NCI-H2171 (cell line): ENCODE data around the gene PLEK.
"Not testable (repeated sequence)": the region's sequence is repeated elsewhere in the genome, so short reads cannot be mapped to it uniquely, and the experiment has no call there.

ENCODE experiments used
- DNase-seq: peaks from one replicate; lab custom pipeline; 2025; lab: John Stamatoyannopoulos, UW

The PLEK gene

GRCh38 chr2:68365087-68365486 lies at the start of gene PLEK:
Gene PLEK, plus strand, starts transcription at chr2:68365282. Its CDS starts 70 bp downstream, at chr2:68365352.
- DNase-seq = no peak

GRCh38 chr2:68316111-68316510 lies 49.0 kb upstream of the PLEK start:
- no peak for DNase-seq

GRCh38 chr2:68317971-68318913 lies 46.8 kb upstream of the PLEK start:
- no peak for DNase-seq

GRCh38 chr2:68318914-68319397 lies 46.1 kb upstream of the PLEK start:
- no peak for DNase-seq

GRCh38 chr2:68319398-68320117 lies 45.5 kb upstream of the PLEK start, which contains the start of gene CNRIP1:
Gene CNRIP1, minus strand, starts transcription at chr2:68319949. Its CDS starts 549 bp downstream, at chr2:68319400.
- peak; percentile 71 for DNase-seq

- DNase-seq = peak; percentile 77
These were observed 44.9 kb upstream of the PLEK start for GRCh38 chr2:68320118-68320641.

GRCh38 chr2:68325056-68325455 lies 40.0 kb upstream of the PLEK start:
- no peak for DNase-seq

GRCh38 chr2:68328901-68329300 lies 36.2 kb upstream of the PLEK start:
- no peak for DNase-seq

GRCh38 chr2:68330691-68331090 lies 34.4 kb upstream of the PLEK start:
- DNase-seq = no peak

GRCh38 chr2:68333009-68333408 lies 32.1 kb upstream of the PLEK start:
- DNase-seq = no peak

- no peak for DNase-seq
These were observed 31.2 kb upstream of the PLEK start for GRCh38 chr2:68333931-68334330.

GRCh38 chr2:68336192-68336591 lies 28.9 kb upstream of the PLEK start:
- DNase-seq = no peak

- DNase-seq = no peak
These were observed 24.6 kb upstream of the PLEK start for GRCh38 chr2:68340226-68341061.

GRCh38 chr2:68341062-68341329 lies 24.1 kb upstream of the PLEK start:
- no peak for DNase-seq

- no peak for DNase-seq
These were observed 23.5 kb upstream of the PLEK start for GRCh38 chr2:68341583-68341982.

- DNase-seq = no peak
These were observed 22.6 kb upstream of the PLEK start for GRCh38 chr2:68342470-68342869.

- no peak for DNase-seq
These were observed 21.1 kb upstream of the PLEK start for GRCh38 chr2:68344031-68344430.

GRCh38 chr2:68345129-68345875 lies 19.8 kb upstream of the PLEK start:
- DNase-seq = peak; percentile 17

- not testable (repeated sequence) for DNase-seq
These were observed 16.0 kb upstream of the PLEK start for GRCh38 chr2:68349091-68349490.

GRCh38 chr2:68351997-68352396 lies 13.1 kb upstream of the PLEK start:
- DNase-seq = no peak
